Testis (tissue), 3 donors: Measurements from ENCODE around the gene HGFAC. TPM values are rescaled to one million over a fixed set of nuclear protein-coding genes. Genes with fewer than 3 reads are reported as not detected.

Experiments used
- DNase-seq: peaks from one replicate; pipeline ENCODE4 v3.0.0-alpha.2; 2019
- H3K27ac ChIP-seq, 2 donors: fragments of 200-600 bp; sonication (generic); one replicate each; pipeline ENCODE4 v1.5.1; 2019
- H3K27me3 ChIP-seq: fragments of 200-600 bp; sonication (generic); one replicate; pipeline ENCODE4 v1.5.1; 2019
- H3K36me3 ChIP-seq: fragments of 200-600 bp; sonication (generic); one replicate; pipeline ENCODE4 v1.5.1; 2017; ENCODE audit warnings: low read depth; ENCODE audit errors: missing control alignments
- H3K4me1 ChIP-seq: fragments of 200-600 bp; sonication (generic); one replicate; pipeline ENCODE4 v1.5.1; 2019
- H3K4me3 ChIP-seq, 2 donors: fragments of 200-600 bp; sonication (generic); one replicate each; pipeline ENCODE4 v1.5.1; 2017 to 2019
- H3K9me3 ChIP-seq: fragments of 200-600 bp; sonication (generic); one replicate; pipeline ENCODE4 v1.5.1; 2017
- POLR2A ChIP-seq: fragments of 450-650 bp; IDR thresholded peaks from one replicate; pipeline ENCODE4 v1.6.1; 2017; ENCODE audit warnings: antibody characterized with exemption, mild to moderate bottlenecking, moderate library complexity
- whole genome bisulfite sequencing, 2 donors: methylation state at CpG; one replicate each; pipeline ENCODE4 v1.1.5; 2018; 5-methylcytosine and 5-hydroxymethylcytosine counted together
- intact Hi-C: fragments of 100-400 bp; cut with DNase I; formaldehyde crosslinking; loops from one replicate; pipeline ENCODE4 v1.15.1; 2023; ENCODE audit warnings: low total_unique reads
- polyA plus RNA-seq: library from polyadenylated mRNA; stranded (reverse); fragments of 350-450 nt; fragmentation: Illumina TruSeq; extraction: RNeasy Lipid Tissue Mini Kit (QIAGEN cat#74804); gene quantifications from one replicate; pipeline ENCODE4 v1.2.3, GENCODE V29; 2014; ENCODE audit warnings: low read depth, low replicate concordance; ENCODE audit not compliant: insufficient read depth
- total RNA-seq, 2 donors: library from RNA; depleted of rRNA; stranded (reverse); fragments of >200 nt; gene quantifications; one replicate each; pipeline ENCODE4 v1.2.3, GENCODE V29; 2016
- TF ChIP-seq, protein P1 (sequence below), 3 experiments: fragments of 450-650 bp in 2 of 3; fragments of 200-600 bp in 1 of 3; sonication (generic) in 1 of 3; IDR thresholded peaks; one replicate each; pipeline ENCODE4 v1.5.1; 2016 to 2019; ENCODE audit warnings: antibody characterized with exemption in 3 of 3, mild to moderate bottlenecking in 2 of 3, moderate library complexity in 1 of 3

The HGFAC gene
- total and polyA plus RNA-seq, 3 donors from 2014 or later = 15.5 to 72.3 (median 16.8) TPM

DNA sequence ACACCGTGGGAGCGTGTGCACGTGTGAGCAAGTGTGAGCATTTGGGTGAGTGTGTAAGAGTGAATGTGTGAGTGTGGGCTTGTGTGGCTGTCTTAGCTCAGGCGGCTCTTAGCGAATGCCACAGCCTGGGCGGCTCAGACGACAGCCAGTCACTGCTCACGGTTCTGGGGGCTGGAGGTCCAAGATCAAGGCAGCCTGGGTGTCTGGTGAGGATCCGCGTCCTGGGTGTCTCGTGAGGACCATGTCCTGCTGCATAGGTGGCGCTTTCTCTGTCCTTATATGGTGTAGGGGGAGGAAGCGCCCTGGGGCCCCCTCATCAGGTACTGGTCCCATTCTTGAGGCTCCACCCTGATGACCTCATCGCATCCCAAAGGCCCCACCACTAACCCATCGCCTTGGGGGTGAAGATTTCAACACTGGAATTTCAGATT is 25.8 kb downstream of the HGFAC start:
- Histone ChIP-seq H3K27me3 (no peaks in the 10 kb centered on the region), H3K4me1 (peaks cover 21% of the 10 kb centered on the region), H3K9me3 (no peaks in the 10 kb centered on the region), H3K4me3 (no peak overlapping the region), H3K36me3 (no peaks in the 10 kb centered on the region), H3K27ac (no peak overlapping the region)
- TF ChIP-seq, protein P1, sequence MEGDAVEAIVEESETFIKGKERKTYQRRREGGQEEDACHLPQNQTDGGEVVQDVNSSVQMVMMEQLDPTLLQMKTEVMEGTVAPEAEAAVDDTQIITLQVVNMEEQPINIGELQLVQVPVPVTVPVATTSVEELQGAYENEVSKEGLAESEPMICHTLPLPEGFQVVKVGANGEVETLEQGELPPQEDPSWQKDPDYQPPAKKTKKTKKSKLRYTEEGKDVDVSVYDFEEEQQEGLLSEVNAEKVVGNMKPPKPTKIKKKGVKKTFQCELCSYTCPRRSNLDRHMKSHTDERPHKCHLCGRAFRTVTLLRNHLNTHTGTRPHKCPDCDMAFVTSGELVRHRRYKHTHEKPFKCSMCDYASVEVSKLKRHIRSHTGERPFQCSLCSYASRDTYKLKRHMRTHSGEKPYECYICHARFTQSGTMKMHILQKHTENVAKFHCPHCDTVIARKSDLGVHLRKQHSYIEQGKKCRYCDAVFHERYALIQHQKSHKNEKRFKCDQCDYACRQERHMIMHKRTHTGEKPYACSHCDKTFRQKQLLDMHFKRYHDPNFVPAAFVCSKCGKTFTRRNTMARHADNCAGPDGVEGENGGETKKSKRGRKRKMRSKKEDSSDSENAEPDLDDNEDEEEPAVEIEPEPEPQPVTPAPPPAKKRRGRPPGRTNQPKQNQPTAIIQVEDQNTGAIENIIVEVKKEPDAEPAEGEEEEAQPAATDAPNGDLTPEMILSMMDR (IDR thresholded peaks at IDR 0.05) = no peak
- WGBS, 2 donors = 68 to 86% methylated on average over 8 to 15 of the region's 15 CpGs
- intact Hi-C loops = no loop called here
- no peak for DNase-seq

- H3K4me1 ChIP-seq = peaks cover 21% of the 10 kb centered on the region
- TF ChIP-seq, protein P1 (IDR thresholded peaks at IDR 0.05) = no peak
- TF ChIP-seq POLR2A = no peak
- DNase-seq = no peak
- no peaks in the 10 kb centered on the region for H3K36me3 ChIP-seq
- H3K4me3 ChIP-seq = no peak overlapping the region
- H3K27me3 ChIP-seq = no peaks in the 10 kb centered on the region
- H3K9me3 ChIP-seq = no peaks in the 10 kb centered on the region
- H3K27ac ChIP-seq = no peak overlapping the region
- WGBS, 2 donors = 76 to 78% methylated on average over 10 of the region's 10 CpGs
- intact Hi-C loops = no loop called here
Measured at GRCh38 chr4:3468154-3468553, 26.4 kb downstream of the HGFAC start.

DNA sequence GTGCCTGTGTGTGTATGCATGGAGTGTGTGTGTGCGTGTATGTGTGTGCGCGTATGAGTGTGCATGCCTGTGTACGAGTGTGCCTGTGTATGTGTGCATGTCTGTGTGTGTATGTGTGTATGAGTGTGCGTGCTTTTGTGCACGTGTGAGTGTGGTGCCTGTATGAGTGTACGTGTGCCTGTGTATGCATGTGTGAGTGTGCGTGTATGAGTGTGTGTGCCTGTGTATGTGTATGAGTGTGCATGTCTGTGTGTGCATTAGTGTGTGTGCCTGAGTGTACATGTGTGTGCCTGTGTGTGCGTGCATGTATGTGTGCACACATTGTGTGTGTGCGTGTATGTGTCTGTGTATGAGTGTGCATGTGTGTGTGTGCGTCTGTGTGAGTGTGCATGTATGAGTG is 27.0 kb downstream of the HGFAC start:
- H3K4me1 ChIP-seq = peaks cover 18% of the 10 kb centered on the region
- H3K27me3 ChIP-seq = no peaks in the 10 kb centered on the region
- 78 to 84% methylated on average over 9 to 11 of the region's 11 CpGs for WGBS, 2 donors
- no peak for TF ChIP-seq POLR2A
- TF ChIP-seq, protein P1 (IDR thresholded peaks at IDR 0.05) = no peak
- H3K36me3 ChIP-seq = no peaks in the 10 kb centered on the region
- H3K27ac ChIP-seq = no peak overlapping the region
- no peak for DNase-seq
- intact Hi-C loops = no loop called here
- H3K9me3 ChIP-seq = no peaks in the 10 kb centered on the region
- H3K4me3 ChIP-seq = no peak overlapping the region

GRCh38 chr4:3469386-3470243 is 27.8 kb downstream of the HGFAC start:
- Histone ChIP-seq H3K9me3 (no peaks in the 10 kb centered on the region), H3K36me3 (no peaks in the 10 kb centered on the region), H3K27ac (no peak overlapping the region), H3K27me3 (no peaks in the 10 kb centered on the region), H3K4me3 (no peak overlapping the region), H3K4me1 (peaks cover 18% of the 10 kb centered on the region)
- intact Hi-C loops = no loop called here
- TF ChIP-seq, protein P1 (IDR thresholded peaks at IDR 0.05) = no peak
- TF ChIP-seq POLR2A = no peak
- no peak for DNase-seq
- whole genome bisulfite sequencing, 2 donors = 71 to 76% methylated on average over 16 to 31 of the region's 31 CpGs
